Left ventricle myocardium inferior (tissue), 1 donor: ENCODE measurements around the gene ZNF518A. TPM values are rescaled to one million over a fixed set of nuclear protein-coding genes. Genes with fewer than 3 reads are reported as not detected.

Experiments
- DNase-seq: peaks from one replicate; pipeline ENCODE4 v3.0.0-alpha.2; 2020
- H3K27ac ChIP-seq: fragments of 200-600 bp; replicated peaks from 2 replicates; pipeline ENCODE4 v1.8.0; 2021
- H3K27me3 ChIP-seq: fragments of 200-600 bp; 2 replicates; pipeline ENCODE4 v1.8.0; 2021; ENCODE audit warnings: low read depth
- H3K36me3 ChIP-seq: fragments of 200-600 bp; 2 replicates; pipeline ENCODE4 v1.8.0; 2021
- H3K4me1 ChIP-seq: fragments of 200-600 bp; 2 replicates; pipeline ENCODE4 v1.8.0; 2021
- H3K4me3 ChIP-seq: fragments of 200-600 bp; 2 replicates; pipeline ENCODE4 v1.8.0; 2021; ENCODE audit warnings: mild to moderate bottlenecking, moderate library complexity
- H3K9me3 ChIP-seq: fragments of 200-600 bp; replicated peaks from 2 replicates; pipeline ENCODE4 v1.8.0; 2021
- CTCF ChIP-seq: fragments of 200-600 bp; IDR thresholded peaks from 2 replicates; pipeline ENCODE4 v1.8.0; 2021; ENCODE audit warnings: antibody characterized with exemption, mild to moderate bottlenecking, borderline replicate concordance
- intact Hi-C: fragments of 100-400 bp; cut with micrococcal nuclease; formaldehyde crosslinking; loops from one replicate; pipeline ENCODE4 v1.11.0; 2022
- total RNA-seq: library from RNA; stranded (reverse); fragmentation: NEBNext Ultra II Directional; extraction: Animal tissue kit (Norgen Biotek cat#: 25700); gene quantifications from one replicate; pipeline ENCODE4 v1.2.1, GENCODE V29; 2021
- donor health status: DM: no; HTN: yes; CAD: no; lungs with severe emphysema.

The ZNF518A gene
- total RNA-seq, 1 donor from 2014 or later: 8.7 TPM

- intact Hi-C loops: no loop called here
- no peak overlapping the region for H3K4me3 ChIP-seq
- no peak for TF ChIP-seq CTCF
- H3K36me3 ChIP-seq: no peaks in the 10 kb centered on the region
- no peaks in the 10 kb centered on the region for H3K4me1 ChIP-seq
- H3K9me3 ChIP-seq: no peaks in the 10 kb centered on the region
- no peak overlapping the region for H3K27ac ChIP-seq
- H3K27me3 ChIP-seq: peaks cover 98% of the 10 kb centered on the region
- DNase-seq: no peak
These were observed 32.2 kb upstream of the ZNF518A start for GRCh38 chr10:96097865-96098264.

DNA sequence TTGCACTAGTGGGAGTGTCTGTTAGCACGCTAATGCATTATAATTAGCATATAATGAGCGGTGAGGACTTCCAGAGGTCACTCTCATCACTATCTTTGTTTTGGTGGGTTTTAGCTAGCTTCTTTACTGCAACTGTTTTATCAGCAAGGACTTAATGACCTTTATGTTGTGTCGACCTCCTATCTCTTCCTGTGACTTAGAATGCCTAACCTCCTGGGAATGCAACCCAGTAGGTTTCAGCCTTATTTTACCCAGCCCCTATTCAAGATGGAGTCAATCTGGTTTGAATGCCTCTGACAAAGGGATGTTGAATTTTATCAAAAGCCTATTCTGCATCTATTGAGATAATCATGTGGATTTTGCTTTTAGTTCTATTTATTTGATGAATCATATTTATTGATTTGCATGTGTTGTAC lies 22.5 kb upstream of the ZNF518A start:
- intact Hi-C loops: no loop called here
- Histone ChIP-seq H3K36me3 (no peaks in the 10 kb centered on the region), H3K9me3 (no peaks in the 10 kb centered on the region), H3K4me3 (no peak overlapping the region), H3K27ac (no peak overlapping the region), H3K27me3 (peaks cover 96% of the 10 kb centered on the region), H3K4me1 (no peaks in the 10 kb centered on the region)
- TF ChIP-seq CTCF: no peak
- DNase-seq: no peak

GRCh38 chr10:96112531-96112930 lies 17.6 kb upstream of the ZNF518A start:
- H3K36me3 ChIP-seq: no peaks in the 10 kb centered on the region
- no peaks in the 10 kb centered on the region for H3K9me3 ChIP-seq
- peaks cover 100% of the 10 kb centered on the region for H3K27me3 ChIP-seq
- no peak overlapping the region for H3K4me3 ChIP-seq
- H3K4me1 ChIP-seq: no peaks in the 10 kb centered on the region
- intact Hi-C loops: no loop called here
- DNase-seq: no peak
- TF ChIP-seq CTCF: no peak
- no peak overlapping the region for H3K27ac ChIP-seq

DNA sequence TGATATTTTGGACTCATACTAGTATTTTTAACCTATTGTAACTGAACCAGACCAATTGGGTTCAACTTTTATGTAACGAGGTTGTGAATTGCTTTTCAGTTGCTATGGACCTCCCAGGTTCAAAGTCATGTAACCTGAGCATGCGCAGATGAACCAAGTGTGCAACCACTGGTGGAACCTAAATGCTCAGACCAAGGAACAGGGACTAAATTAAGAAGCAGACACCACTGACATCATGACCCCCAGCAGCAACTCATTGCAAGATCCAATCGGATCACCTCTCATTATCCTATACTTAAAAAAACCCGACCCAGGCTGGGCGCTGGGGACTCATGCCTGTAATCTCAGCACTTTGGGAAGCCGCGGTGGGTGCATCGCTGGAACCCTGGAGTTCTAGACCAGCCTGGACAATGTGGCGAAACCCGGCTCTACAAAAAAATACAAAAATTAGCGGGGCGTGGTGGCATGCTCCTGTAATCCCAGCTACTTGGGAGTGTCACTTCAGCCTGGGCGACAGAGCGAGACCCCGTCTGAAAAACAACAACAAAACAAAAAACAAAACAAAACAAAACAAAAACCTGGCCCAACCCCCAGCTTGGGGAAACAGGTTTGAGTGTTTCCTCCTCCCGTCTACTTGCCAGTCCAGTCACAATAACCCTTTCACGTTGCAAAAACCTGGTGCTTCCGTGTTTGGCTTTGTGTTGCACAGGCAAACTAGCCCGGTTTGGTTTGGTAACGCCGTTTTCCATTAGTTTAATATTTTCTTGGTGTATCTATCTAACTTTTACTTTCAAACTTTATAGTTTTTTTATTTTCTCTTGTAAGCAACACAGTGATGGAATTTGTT lies 11.3 kb upstream of the ZNF518A start:
- no peak overlapping the region for H3K4me3 ChIP-seq
- DNase-seq: no peak
- intact Hi-C loops: no loop called here
- no peak for TF ChIP-seq CTCF
- no peaks in the 10 kb centered on the region for H3K4me1 ChIP-seq
- H3K9me3 ChIP-seq: no peaks in the 10 kb centered on the region
- peaks cover 97% of the 10 kb centered on the region for H3K27me3 ChIP-seq
- no peaks in the 10 kb centered on the region for H3K36me3 ChIP-seq
- no peak overlapping the region for H3K27ac ChIP-seq

DNA sequence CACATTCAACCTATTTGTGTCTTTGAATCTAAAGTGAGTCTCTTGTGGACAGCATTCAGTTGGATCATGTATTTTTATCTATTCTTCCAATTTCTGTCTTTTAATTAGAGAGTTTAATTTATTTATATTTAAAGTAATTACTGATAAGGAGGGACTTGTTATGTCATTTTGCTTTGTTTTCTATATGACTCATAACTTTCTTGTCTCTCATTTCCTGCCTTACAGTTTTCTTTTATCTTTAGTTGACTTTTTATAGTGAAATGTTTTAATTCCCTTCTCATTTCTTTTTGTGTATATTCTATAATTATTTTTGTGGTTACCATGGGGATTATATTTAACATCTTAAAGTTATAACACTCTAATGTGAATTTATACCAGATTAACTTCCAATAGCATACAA lies 7.3 kb upstream of the ZNF518A start:
- no peak for DNase-seq
- intact Hi-C loops: no loop called here
- no peaks in the 10 kb centered on the region for H3K9me3 ChIP-seq
- TF ChIP-seq CTCF: no peak
- no peak overlapping the region for H3K27ac ChIP-seq
- H3K4me3 ChIP-seq: no peak overlapping the region
- no peaks in the 10 kb centered on the region for H3K36me3 ChIP-seq
- H3K4me1 ChIP-seq: no peaks in the 10 kb centered on the region
- peaks cover 100% of the 10 kb centered on the region for H3K27me3 ChIP-seq
